GM12873 (cell line): ENCODE results near the gene PDE1A.

ENCODE experiments used
- TF ChIP-seq, protein P1 (sequence below): IDR thresholded peaks from 2 replicates; pipeline ENCODE4 v1.5.1; 2012; ENCODE audit warnings: low read depth, mild to moderate bottlenecking, moderate library complexity, low read length, control low read depth; ENCODE audit not compliant: insufficient read depth; ENCODE audit errors: missing control alignments

PDE1A gene

DNA sequence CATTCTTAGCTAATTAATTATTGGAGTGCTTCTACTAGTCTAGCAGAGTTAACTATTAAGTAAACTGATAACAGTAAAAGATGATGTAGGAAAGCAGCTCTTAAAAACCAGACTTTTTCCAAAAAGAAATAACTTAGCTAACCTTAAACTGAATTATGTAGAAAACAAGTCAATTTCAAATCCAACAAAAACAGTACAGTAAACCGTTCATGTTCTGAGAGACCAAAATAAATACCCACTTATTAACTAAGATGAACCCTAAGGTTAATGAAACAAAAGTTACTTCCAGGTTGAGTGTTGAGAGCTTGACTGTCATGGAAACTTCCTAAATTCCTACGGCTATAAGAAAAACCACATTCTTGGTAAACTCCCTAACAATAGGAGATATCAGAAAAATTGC, 260.0 kb downstream of the PDE1A start:
- TF ChIP-seq, protein P1, sequence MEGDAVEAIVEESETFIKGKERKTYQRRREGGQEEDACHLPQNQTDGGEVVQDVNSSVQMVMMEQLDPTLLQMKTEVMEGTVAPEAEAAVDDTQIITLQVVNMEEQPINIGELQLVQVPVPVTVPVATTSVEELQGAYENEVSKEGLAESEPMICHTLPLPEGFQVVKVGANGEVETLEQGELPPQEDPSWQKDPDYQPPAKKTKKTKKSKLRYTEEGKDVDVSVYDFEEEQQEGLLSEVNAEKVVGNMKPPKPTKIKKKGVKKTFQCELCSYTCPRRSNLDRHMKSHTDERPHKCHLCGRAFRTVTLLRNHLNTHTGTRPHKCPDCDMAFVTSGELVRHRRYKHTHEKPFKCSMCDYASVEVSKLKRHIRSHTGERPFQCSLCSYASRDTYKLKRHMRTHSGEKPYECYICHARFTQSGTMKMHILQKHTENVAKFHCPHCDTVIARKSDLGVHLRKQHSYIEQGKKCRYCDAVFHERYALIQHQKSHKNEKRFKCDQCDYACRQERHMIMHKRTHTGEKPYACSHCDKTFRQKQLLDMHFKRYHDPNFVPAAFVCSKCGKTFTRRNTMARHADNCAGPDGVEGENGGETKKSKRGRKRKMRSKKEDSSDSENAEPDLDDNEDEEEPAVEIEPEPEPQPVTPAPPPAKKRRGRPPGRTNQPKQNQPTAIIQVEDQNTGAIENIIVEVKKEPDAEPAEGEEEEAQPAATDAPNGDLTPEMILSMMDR = no peak

- TF ChIP-seq, protein P1 = no peak
These were observed 260.4 kb downstream of the PDE1A start for GRCh38 chr2:182166406-182166805.

GRCh38 chr2:182165202-182165601, 261.6 kb downstream of the PDE1A start:
- TF ChIP-seq, protein P1 = no peak

DNA sequence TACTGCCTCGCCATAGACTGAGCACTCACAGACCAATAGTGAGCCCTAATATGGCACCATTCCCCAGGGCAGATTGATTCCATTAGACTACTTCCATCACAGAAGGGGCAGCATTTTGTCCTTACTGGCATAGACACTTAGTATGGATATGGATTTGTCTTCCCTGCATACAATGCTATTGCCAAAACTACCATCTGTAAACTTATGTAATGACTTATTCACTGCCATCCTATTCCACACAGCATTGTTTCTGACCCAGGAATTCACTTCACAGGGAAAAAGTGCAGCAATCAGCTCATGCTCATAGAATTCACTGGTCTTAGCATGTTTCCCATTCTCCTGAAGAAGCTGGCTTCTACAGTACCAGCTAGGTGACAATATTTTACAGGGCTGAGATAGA, 262.1 kb downstream of the PDE1A start:
- TF ChIP-seq, protein P1 = no peak

DNA sequence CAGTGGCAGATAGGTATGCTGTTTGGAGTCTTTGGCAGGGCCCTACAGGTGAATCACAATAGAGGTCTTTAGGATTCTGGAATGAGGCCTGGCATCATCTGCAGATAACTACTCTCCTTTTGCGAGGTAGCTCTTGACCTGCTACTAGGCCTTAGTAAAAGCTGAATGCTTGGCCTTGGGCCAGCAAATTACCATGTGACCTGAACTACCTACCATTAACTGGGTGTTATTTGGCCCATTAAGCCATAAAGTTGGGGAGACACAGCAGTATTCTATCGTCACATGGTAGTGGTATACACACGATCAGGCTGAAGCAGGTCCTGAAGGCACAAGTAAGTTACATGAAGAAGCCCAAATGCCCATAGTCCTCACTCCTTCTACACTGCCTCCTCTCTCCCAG, 263.0 kb downstream of the PDE1A start:
- TF ChIP-seq, protein P1 = no peak

DNA sequence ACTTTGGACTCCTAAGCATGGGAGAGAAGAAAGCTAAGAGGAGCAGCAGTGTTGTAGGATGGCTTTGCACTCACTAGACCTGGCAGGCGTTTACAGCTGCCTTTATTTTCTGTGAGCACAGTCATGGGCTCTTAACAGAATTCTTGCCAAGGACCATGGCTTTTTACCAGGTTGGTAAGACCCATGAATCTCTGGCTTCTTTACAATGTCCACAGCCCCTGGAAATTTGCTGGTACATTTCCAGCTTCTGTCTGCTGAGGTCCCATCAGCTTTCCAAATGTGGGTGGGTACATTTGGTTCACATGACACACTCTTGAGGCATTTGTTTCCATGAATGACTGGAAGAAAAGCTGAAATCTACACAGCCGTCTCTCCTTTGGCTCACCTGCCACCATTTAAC, 278.5 kb downstream of the PDE1A start:
- TF ChIP-seq, protein P1 = no peak

- TF ChIP-seq, protein P1 = no peak
These were observed 282.1 kb downstream of the PDE1A start for GRCh38 chr2:182144776-182145165.
